H9 (cell line): Measurements from ENCODE around the gene ANK3. TPM values are rescaled to one million over a fixed set of nuclear protein-coding genes. Genes with fewer than 3 reads are reported as not detected.

Experiments
- DNase-seq: peaks from one replicate; pipeline ENCODE4 v3.0.0-alpha.2; 2017
- H2AFZ ChIP-seq: one replicate; pipeline ENCODE4 v1.6.1; 2013; ENCODE audit warnings: mild to moderate bottlenecking, low read length, control low read depth, moderate library complexity
- H2AK5ac ChIP-seq: 2 replicates; pipeline ENCODE4 v1.6.1; 2013; ENCODE audit warnings: low read length, control low read depth, mixed read lengths; ENCODE audit not compliant: insufficient read length
- H2BK120ac ChIP-seq: one replicate; pipeline ENCODE4 v1.6.1; 2013; ENCODE audit warnings: low read depth, mild to moderate bottlenecking, low read length, control low read depth, inconsistent platforms; ENCODE audit not compliant: poor library complexity, severe bottlenecking
- H2BK12ac ChIP-seq: 2 replicates; pipeline ENCODE4 v1.6.1; 2013; ENCODE audit warnings: low read length, control low read depth, mixed read lengths, low read depth; ENCODE audit not compliant: insufficient read length
- H2BK15ac ChIP-seq: 2 replicates; pipeline ENCODE4 v1.6.1; 2013; ENCODE audit warnings: low read depth, low read length, control low read depth
- H2BK20ac ChIP-seq: one replicate; pipeline ENCODE4 v1.6.1; 2013; ENCODE audit warnings: low read depth, mild to moderate bottlenecking, low read length, control low read depth, inconsistent platforms; ENCODE audit not compliant: poor library complexity, severe bottlenecking
- H2BK5ac ChIP-seq: 2 replicates; pipeline ENCODE4 v1.6.1; 2013; ENCODE audit warnings: low read length, control low read depth, mixed read lengths; ENCODE audit not compliant: insufficient read length
- H3K14ac ChIP-seq: 2 replicates; pipeline ENCODE4 v1.6.1; 2013; ENCODE audit warnings: low read length, control low read depth; ENCODE audit not compliant: insufficient read depth
- H3K18ac ChIP-seq: 2 replicates; pipeline ENCODE4 v1.6.1; 2013; ENCODE audit warnings: low read depth, mild to moderate bottlenecking, mixed read lengths, low read length, control low read depth; ENCODE audit not compliant: insufficient read length
- H3K23ac ChIP-seq: 2 replicates; pipeline ENCODE4 v1.6.1; 2013; ENCODE audit warnings: low read length, control low read depth, mixed read lengths, low read depth; ENCODE audit not compliant: insufficient read length
- H3K23me2 ChIP-seq: 2 replicates; pipeline ENCODE4 v1.6.1; 2013; ENCODE audit warnings: low read depth, mild to moderate bottlenecking, mixed read lengths, low read length, control low read depth; ENCODE audit not compliant: insufficient read length, poor library complexity, severe bottlenecking
- H3K27ac ChIP-seq: 2 replicates; pipeline ENCODE4 v1.5.1; 2013; ENCODE audit warnings: low read length, control low read depth, mixed read lengths, low read depth; ENCODE audit not compliant: insufficient read length
- H3K27me3 ChIP-seq: 2 replicates; pipeline ENCODE4 v1.6.1; 2013; ENCODE audit warnings: low read length, control low read depth, inconsistent platforms; ENCODE audit not compliant: insufficient read depth
- H3K4ac ChIP-seq: 2 replicates; pipeline ENCODE4 v1.6.1; 2013; ENCODE audit warnings: low read depth, mild to moderate bottlenecking, control low read depth, inconsistent platforms, low read length, moderate library complexity
- H3K4me1 ChIP-seq: 2 replicates; pipeline ENCODE4 v1.6.1; 2013; ENCODE audit warnings: low read length, control low read depth, inconsistent platforms; ENCODE audit not compliant: insufficient read depth
- H3K4me2 ChIP-seq: 2 replicates; pipeline ENCODE4 v1.6.1; 2013; ENCODE audit warnings: low read length, control low read depth, mixed read lengths; ENCODE audit not compliant: insufficient read length, insufficient read depth
- H3K56ac ChIP-seq: 2 replicates; pipeline ENCODE4 v1.6.1; 2013; ENCODE audit warnings: low read depth, mild to moderate bottlenecking, mixed read lengths, low read length, control low read depth; ENCODE audit not compliant: insufficient read length
- H3K79me1 ChIP-seq: 2 replicates; pipeline ENCODE4 v1.6.1; 2013; ENCODE audit warnings: low read depth, mild to moderate bottlenecking, moderate library complexity, low read length, control low read depth, inconsistent platforms; ENCODE audit not compliant: insufficient read depth, poor library complexity, severe bottlenecking
- H3K79me2 ChIP-seq: 2 replicates; pipeline ENCODE4 v1.6.1; 2013; ENCODE audit warnings: low read length, control low read depth, inconsistent platforms; ENCODE audit not compliant: insufficient read depth
- H3K9ac ChIP-seq: 2 replicates; pipeline ENCODE4 v1.6.1; 2013; ENCODE audit warnings: low read length, control low read depth, mixed read lengths; ENCODE audit not compliant: insufficient read length; ENCODE audit errors: extremely low read depth
- H3K9me3 ChIP-seq: one replicate; pipeline ENCODE4 v1.6.1; 2013; ENCODE audit warnings: low read depth, low read length, inconsistent platforms; ENCODE audit not compliant: control insufficient read depth
- H3T11ph ChIP-seq: one replicate; pipeline ENCODE4 v1.6.1; 2013; ENCODE audit warnings: mild to moderate bottlenecking, low read length, control low read depth, inconsistent platforms
- H4K20me1 ChIP-seq: one replicate; pipeline ENCODE4 v1.6.1; 2013; ENCODE audit not compliant: control insufficient read depth, insufficient read length, insufficient read depth
- H4K5ac ChIP-seq: 2 replicates; pipeline ENCODE4 v1.6.1; 2013; ENCODE audit warnings: low read depth, mild to moderate bottlenecking, mixed read lengths, low read length, control low read depth; ENCODE audit not compliant: insufficient read length
- H4K8ac ChIP-seq: replicated peaks from 2 replicates; pipeline ENCODE4 v1.6.1; 2013; ENCODE audit warnings: low read length, control low read depth, mixed read lengths, low read depth; ENCODE audit not compliant: insufficient read length
- H4K91ac ChIP-seq: 2 replicates; pipeline ENCODE4 v1.6.1; 2013; ENCODE audit warnings: low read depth, mild to moderate bottlenecking, moderate library complexity, mixed read lengths, low read length, control low read depth; ENCODE audit not compliant: insufficient read length
- H3K27ac Mint-ChIP-seq, 3 experiments: 2 replicates in 2 of 3; 3 replicates in 1 of 3; pipeline ENCODE4 v1.8.0; 2020 to 2021; ENCODE audit warnings: mixed read lengths in 3 of 3, mild to moderate bottlenecking in 1 of 3, moderate library complexity in 1 of 3
- H3K27me3 Mint-ChIP-seq: 2 replicates; pipeline ENCODE4 v1.8.0; 2021; ENCODE audit warnings: low read depth, mild to moderate bottlenecking, moderate library complexity, mixed read lengths
- H3K36me3 Mint-ChIP-seq, 3 experiments: 2 replicates in 2 of 3; 3 replicates in 1 of 3; pipeline ENCODE4 v1.8.0; 2020 to 2021; ENCODE audit warnings: low read depth in 3 of 3, mixed read lengths in 3 of 3; ENCODE audit not compliant: insufficient read depth in 1 of 3
- H3K4me1 Mint-ChIP-seq, 2 experiments: 2 replicates each; pipeline ENCODE4 v1.8.0; 2020; ENCODE audit warnings: mixed read lengths in 2 of 2
- H3K4me3 Mint-ChIP-seq, 2 experiments: 2 replicates in 1 of 2; 3 replicates in 1 of 2; pipeline ENCODE4 v1.8.0; 2020 to 2021; ENCODE audit warnings: mild to moderate bottlenecking in 2 of 2, mixed read lengths in 2 of 2, moderate library complexity in 1 of 2
- H3K9me3 Mint-ChIP-seq, 2 experiments: 2 replicates in 1 of 2; 3 replicates in 1 of 2; pipeline ENCODE4 v1.8.0; 2020; ENCODE audit warnings: mild to moderate bottlenecking in 2 of 2, mixed read lengths in 2 of 2, moderate library complexity in 1 of 2
- WGBS: extraction: QIAGEN DNeasy Blood & Tissue Kit; methylation state at CpG from one replicate; pipeline ENCODE4 v1.1.7; 2013; ENCODE audit warnings: missing lambda C conversion rate, low lambda C conversion rate, mixed read lengths; ENCODE audit not compliant: insufficient read length; ENCODE audit errors: extremely low coverage; 5-methylcytosine and 5-hydroxymethylcytosine counted together
- total RNA-seq: library from RNA; stranded (reverse); gene quantifications from 2 replicates; pipeline ENCODE4 v1.2.1, GENCODE V29; 2021
- TF ChIP-seq, protein P1 (sequence below): fragments of 200-600 bp; sonication (generic); conservative IDR thresholded peaks from 3 replicates; pipeline ENCODE4 v1.8.0; 2021; ENCODE audit warnings: antibody characterized with exemption, mild to moderate bottlenecking

The ANK3 gene
- total RNA-seq, 1 experiment from 2014 or later = 59.6 TPM

- H3K14ac ChIP-seq = no peak overlapping the region
- no peak overlapping the region for H3T11ph ChIP-seq
- H3K56ac ChIP-seq = no peak overlapping the region
- no peak overlapping the region for H4K8ac ChIP-seq
- H3K18ac ChIP-seq = no peak overlapping the region
- H2BK12ac ChIP-seq = no peak overlapping the region
- H3K23ac ChIP-seq = no peak overlapping the region
- no peak overlapping the region for H2AFZ ChIP-seq
- H3K4me1 ChIP-seq = no peaks in the 10 kb centered on the region; the same call in 1 of the 2 replicates
- H3K4me2 ChIP-seq = no peak overlapping the region
- H3K9me3 Mint-ChIP-seq = no peaks in the 10 kb centered on the region
- H3K9ac ChIP-seq = no peak overlapping the region
- H4K91ac ChIP-seq = no peak overlapping the region
- no peak overlapping the region for H3K4ac ChIP-seq
- peak overlapping the region in 1 of 3 experiments; percentile 18; a peak in 1 of 7 replicates for H3K27ac Mint-ChIP-seq
- no peaks in the 10 kb centered on the region for H3K23me2 ChIP-seq
- no peak overlapping the region for H4K5ac ChIP-seq
- H3K4me3 Mint-ChIP-seq = no peak overlapping the region
- H4K20me1 ChIP-seq = no peaks in the 10 kb centered on the region
- no peaks in the 10 kb centered on the region for H3K36me3 Mint-ChIP-seq
- H2BK20ac ChIP-seq = no peak overlapping the region
- no peak overlapping the region for H3K27ac ChIP-seq
- H3K79me1 ChIP-seq = no peaks in the 10 kb centered on the region
- no peaks in the 10 kb centered on the region for H3K27me3 Mint-ChIP-seq
- H3K4me1 Mint-ChIP-seq = peaks cover 0 to 6% of the 10 kb centered on the region in 2 experiments; a peak in 1 of 4 replicates
- TF ChIP-seq, protein P1, sequence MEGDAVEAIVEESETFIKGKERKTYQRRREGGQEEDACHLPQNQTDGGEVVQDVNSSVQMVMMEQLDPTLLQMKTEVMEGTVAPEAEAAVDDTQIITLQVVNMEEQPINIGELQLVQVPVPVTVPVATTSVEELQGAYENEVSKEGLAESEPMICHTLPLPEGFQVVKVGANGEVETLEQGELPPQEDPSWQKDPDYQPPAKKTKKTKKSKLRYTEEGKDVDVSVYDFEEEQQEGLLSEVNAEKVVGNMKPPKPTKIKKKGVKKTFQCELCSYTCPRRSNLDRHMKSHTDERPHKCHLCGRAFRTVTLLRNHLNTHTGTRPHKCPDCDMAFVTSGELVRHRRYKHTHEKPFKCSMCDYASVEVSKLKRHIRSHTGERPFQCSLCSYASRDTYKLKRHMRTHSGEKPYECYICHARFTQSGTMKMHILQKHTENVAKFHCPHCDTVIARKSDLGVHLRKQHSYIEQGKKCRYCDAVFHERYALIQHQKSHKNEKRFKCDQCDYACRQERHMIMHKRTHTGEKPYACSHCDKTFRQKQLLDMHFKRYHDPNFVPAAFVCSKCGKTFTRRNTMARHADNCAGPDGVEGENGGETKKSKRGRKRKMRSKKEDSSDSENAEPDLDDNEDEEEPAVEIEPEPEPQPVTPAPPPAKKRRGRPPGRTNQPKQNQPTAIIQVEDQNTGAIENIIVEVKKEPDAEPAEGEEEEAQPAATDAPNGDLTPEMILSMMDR = no peak
- H2AK5ac ChIP-seq = no peak overlapping the region
- no peaks in the 10 kb centered on the region for H3K9me3 ChIP-seq
- H2BK120ac ChIP-seq = no peak overlapping the region
- no peak overlapping the region for H2BK15ac ChIP-seq
- DNase-seq = no peak
- H3K27me3 ChIP-seq = no peaks in the 10 kb centered on the region
- H2BK5ac ChIP-seq = no peak overlapping the region
- WGBS = no CpG with 5 or more reads among the region's 4 CpGs
- H3K79me2 ChIP-seq = no peaks in the 10 kb centered on the region
These were observed 214.2 kb downstream of the ANK3 start for GRCh38 chr10:60175441-60175971.
